Liver (tissue), 9 donors: ENCODE measurements around the gene OPHN1. TPM values are rescaled to one million over a fixed set of nuclear protein-coding genes. Genes with fewer than 3 reads are reported as not detected.
A peak's percentile ranks its signal among the peaks of the same experiment; 100 is the strongest.

Experiments used
- DNase-seq: peaks from one replicate; pipeline ENCODE4 v3.0.0-alpha.2; 2017; ENCODE audit warnings: low spot score
- H3K27ac ChIP-seq, 2 donors: one replicate each; pipeline ENCODE4 v1.7.0; 2013; ENCODE audit warnings: inconsistent platforms in 2 of 2, low read length in 2 of 2, control low read depth in 1 of 2, low read depth in 1 of 2, mild to moderate bottlenecking in 1 of 2
- H3K27me3 ChIP-seq, 4 donors: one replicate each; pipeline versions ENCODE4 v1.6.1 to v1.7.0; 2013; ENCODE audit warnings: low read length in 3 of 4, inconsistent platforms in 1 of 4, mild to moderate bottlenecking in 1 of 4, moderate library complexity in 1 of 4; ENCODE audit not compliant: control insufficient read depth in 4 of 4, insufficient read depth in 4 of 4
- H3K36me3 ChIP-seq, 4 donors: one replicate each; pipeline versions ENCODE4 v1.6.1 to v1.7.0; 2013; ENCODE audit warnings: low read length in 3 of 4, mild to moderate bottlenecking in 3 of 4, low read depth in 1 of 4, moderate library complexity in 1 of 4; ENCODE audit not compliant: control insufficient read depth in 4 of 4, insufficient read depth in 3 of 4
- H3K4me1 ChIP-seq, 4 donors: one replicate each; pipeline versions ENCODE4 v1.6.1 to v1.7.0; 2013; ENCODE audit warnings: low read length in 3 of 4, mild to moderate bottlenecking in 3 of 4, moderate library complexity in 1 of 4; ENCODE audit not compliant: control insufficient read depth in 4 of 4, insufficient read depth in 4 of 4
- H3K4me3 ChIP-seq, 3 donors: one replicate each; pipeline versions ENCODE4 v1.6.1 to v1.7.0; 2013; ENCODE audit warnings: low read length in 3 of 3, control low read depth in 1 of 3, low read depth in 1 of 3, mild to moderate bottlenecking in 1 of 3
- H3K9ac ChIP-seq, 2 donors: one replicate each; pipeline ENCODE4 v1.7.0; 2013; ENCODE audit warnings: low read length in 2 of 2, mild to moderate bottlenecking in 2 of 2, moderate library complexity in 2 of 2, control low read depth in 1 of 2, low read depth in 1 of 2
- H3K9me3 ChIP-seq, 4 donors: one replicate each; pipeline versions ENCODE4 v1.6.1 to v1.7.0; 2013; ENCODE audit warnings: low read length in 3 of 4; ENCODE audit not compliant: control insufficient read depth in 4 of 4
- EGR1 ChIP-seq, 2 donors: IDR thresholded peaks; 2 replicates each; pipeline ENCODE4 v1.6.1; 2016 to 2018; ENCODE audit warnings: antibody characterized with exemption in 2 of 2, low read depth in 2 of 2
- FOXA1 ChIP-seq: IDR thresholded peaks from 2 replicates; pipeline ENCODE4 v1.6.1; 2016; ENCODE audit warnings: antibody characterized with exemption
- FOXA2 ChIP-seq: IDR thresholded peaks from 2 replicates; pipeline ENCODE4 v1.6.1; 2016; ENCODE audit warnings: antibody characterized with exemption
- GABPA ChIP-seq, 2 donors: IDR thresholded peaks in 1 of 2; conservative IDR thresholded peaks in 1 of 2; 2 replicates each; pipeline ENCODE4 v1.6.1; 2016; ENCODE audit warnings: antibody characterized with exemption in 2 of 2, mild to moderate bottlenecking in 1 of 2, moderate library complexity in 1 of 2
- HNF4A ChIP-seq, 2 donors: conservative IDR thresholded peaks; 2 replicates each; pipeline ENCODE4 v1.6.1; 2016; ENCODE audit warnings: antibody characterized with exemption in 2 of 2, mild to moderate bottlenecking in 2 of 2
- HNF4G ChIP-seq: IDR thresholded peaks from 2 replicates; pipeline ENCODE4 v1.6.1; 2016; ENCODE audit warnings: antibody characterized with exemption
- JUND ChIP-seq, 2 donors: IDR thresholded peaks; 2 replicates each; pipeline ENCODE4 v1.6.1; 2016; ENCODE audit warnings: antibody characterized with exemption in 2 of 2
- NR2F2 ChIP-seq: IDR thresholded peaks from 2 replicates; pipeline ENCODE4 v1.6.1; 2016; ENCODE audit warnings: antibody characterized with exemption
- RAD21 ChIP-seq, 2 donors: IDR thresholded peaks; 2 replicates each; pipeline ENCODE4 v1.6.1; 2016; ENCODE audit warnings: antibody characterized with exemption in 2 of 2, mild to moderate bottlenecking in 2 of 2
- TAF1 ChIP-seq: conservative IDR thresholded peaks from 2 replicates; pipeline ENCODE4 v1.6.1; 2016; ENCODE audit warnings: antibody characterized with exemption, mild to moderate bottlenecking
- YY1 ChIP-seq: IDR thresholded peaks from 2 replicates; pipeline ENCODE4 v1.6.1; 2016; ENCODE audit warnings: antibody characterized with exemption, mild to moderate bottlenecking
- WGBS: extraction: QIAGEN DNeasy Blood & Tissue Kit; methylation state at CpG from one replicate; pipeline ENCODE4 v1.1.7; 2013; 5-methylcytosine and 5-hydroxymethylcytosine counted together
- polyA plus RNA-seq, 2 donors: library from polyadenylated mRNA; stranded (reverse) in 1 of 2; unstranded in 1 of 2; fragments of 200-250 nt in 1 of 2; fragments of >200 nt in 1 of 2; fragmentation: Nextera tagmentation in 1 of 2; extraction: Ambion mirVana in 1 of 2; gene quantifications; one replicate each; pipeline versions ENCODE4 v1.2.1 to v1.2.3, GENCODE V29; 2013 to 2015
- total RNA-seq, 2 donors: library from RNA; depleted of rRNA; stranded (reverse); fragments of >200 nt; gene quantifications; one replicate each; pipeline ENCODE4 v1.2.3, GENCODE V29; 2014
- TF ChIP-seq, protein P1 (sequence below): IDR thresholded peaks from 2 replicates; pipeline ENCODE4 v1.6.1; 2016; ENCODE audit warnings: antibody characterized with exemption
- TF ChIP-seq, protein P2 (sequence below): fragments of 150-350 bp; IDR thresholded peaks from 2 replicates; pipeline ENCODE4 v1.5.1; 2017; ENCODE audit warnings: improper control_type of control experiment, low read depth, low read length; ENCODE audit not compliant: missing input control
- TF ChIP-seq, protein P3 (sequence below): IDR thresholded peaks from 2 replicates; pipeline ENCODE4 v1.6.1; 2016; ENCODE audit warnings: antibody characterized with exemption
- TF ChIP-seq, protein P4 (sequence below): IDR thresholded peaks from 2 replicates; pipeline ENCODE4 v1.6.1; 2016; ENCODE audit warnings: antibody characterized with exemption
- TF ChIP-seq, protein P5 (sequence below): IDR thresholded peaks from 2 replicates; pipeline ENCODE4 v1.6.1; 2016; ENCODE audit warnings: antibody characterized with exemption, mild to moderate bottlenecking
- donor health status: healthy.
- donor health status: healthy.
- donor health status: healthy.
- donor health status: healthy.
- donor health status: healthy.

Gene OPHN1
- total and polyA plus RNA-seq, 4 donors, result 0.17 to 1.2 (median 0.60) TPM

DNA sequence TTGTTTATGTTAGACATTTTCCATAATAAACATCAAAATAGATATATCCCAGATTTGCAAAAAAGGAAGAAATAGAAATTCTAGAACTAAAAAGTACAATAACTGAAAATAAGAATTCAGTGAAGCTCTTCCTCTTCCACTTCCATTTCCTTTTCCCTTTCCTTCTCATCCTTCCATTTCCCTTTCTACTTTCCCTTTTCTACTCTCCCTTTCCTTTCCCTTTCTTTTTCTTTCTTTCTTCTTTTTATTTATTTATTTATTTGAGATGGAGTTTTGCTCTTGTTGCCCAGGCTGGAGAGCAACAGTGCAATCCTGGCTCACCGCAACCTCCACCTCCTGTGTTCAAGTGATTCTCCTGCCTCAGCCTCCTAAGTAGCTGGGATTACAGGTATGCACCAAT is 30.6 kb upstream of the OPHN1 start:
- Histone ChIP-seq H3K36me3 (no peaks in the 10 kb centered on the region), H3K27me3 (no peaks in the 10 kb centered on the region), H3K9me3 (no peaks in the 10 kb centered on the region), H3K4me1 (no peaks in the 10 kb centered on the region), H3K27ac (no peak overlapping the region), H3K9ac (no peak overlapping the region), H3K4me3 (no peak overlapping the region)
- 90% methylated on average over 1 of the region's 1 CpG for WGBS
- TF ChIP-seq TAF1 (no peak), HNF4G (no peak), YY1 (no peak), RAD21 (IDR thresholded peaks at IDR 0.05) (no peak)
- TF ChIP-seq, protein P1, sequence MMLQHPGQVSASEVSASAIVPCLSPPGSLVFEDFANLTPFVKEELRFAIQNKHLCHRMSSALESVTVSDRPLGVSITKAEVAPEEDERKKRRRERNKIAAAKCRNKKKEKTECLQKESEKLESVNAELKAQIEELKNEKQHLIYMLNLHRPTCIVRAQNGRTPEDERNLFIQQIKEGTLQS, result no peak
- no peak for DNase-seq

DNA sequence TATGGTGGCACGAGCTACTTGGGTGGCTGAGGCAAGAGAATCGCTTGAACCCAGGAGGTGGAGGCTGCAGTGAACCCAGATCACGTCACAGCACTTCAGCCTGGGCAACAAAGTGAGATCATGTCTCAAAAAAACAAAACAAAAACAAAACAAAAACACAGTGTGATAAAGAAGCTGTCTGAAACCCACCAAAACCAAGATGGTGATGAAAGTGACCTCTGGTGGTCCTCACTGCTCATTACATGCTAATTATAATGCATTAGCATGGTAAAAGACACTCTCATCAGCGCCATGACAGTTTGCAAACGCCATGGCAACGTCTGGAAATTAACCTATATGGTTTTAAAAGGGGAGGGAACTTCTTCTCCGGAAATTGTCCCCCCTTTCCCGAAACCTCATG is 29.4 kb upstream of the OPHN1 start:
- TF ChIP-seq, protein P2, sequence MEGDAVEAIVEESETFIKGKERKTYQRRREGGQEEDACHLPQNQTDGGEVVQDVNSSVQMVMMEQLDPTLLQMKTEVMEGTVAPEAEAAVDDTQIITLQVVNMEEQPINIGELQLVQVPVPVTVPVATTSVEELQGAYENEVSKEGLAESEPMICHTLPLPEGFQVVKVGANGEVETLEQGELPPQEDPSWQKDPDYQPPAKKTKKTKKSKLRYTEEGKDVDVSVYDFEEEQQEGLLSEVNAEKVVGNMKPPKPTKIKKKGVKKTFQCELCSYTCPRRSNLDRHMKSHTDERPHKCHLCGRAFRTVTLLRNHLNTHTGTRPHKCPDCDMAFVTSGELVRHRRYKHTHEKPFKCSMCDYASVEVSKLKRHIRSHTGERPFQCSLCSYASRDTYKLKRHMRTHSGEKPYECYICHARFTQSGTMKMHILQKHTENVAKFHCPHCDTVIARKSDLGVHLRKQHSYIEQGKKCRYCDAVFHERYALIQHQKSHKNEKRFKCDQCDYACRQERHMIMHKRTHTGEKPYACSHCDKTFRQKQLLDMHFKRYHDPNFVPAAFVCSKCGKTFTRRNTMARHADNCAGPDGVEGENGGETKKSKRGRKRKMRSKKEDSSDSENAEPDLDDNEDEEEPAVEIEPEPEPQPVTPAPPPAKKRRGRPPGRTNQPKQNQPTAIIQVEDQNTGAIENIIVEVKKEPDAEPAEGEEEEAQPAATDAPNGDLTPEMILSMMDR, result peak; percentile 29
- TF ChIP-seq RAD21 (IDR thresholded peaks at IDR 0.05), result peak; percentile 52 to 68
- no peak for TF ChIP-seq YY1
- Histone ChIP-seq H3K4me3 (no peak overlapping the region), H3K27me3 (no peaks in the 10 kb centered on the region), H3K9me3 (no peaks in the 10 kb centered on the region), H3K36me3 (no peaks in the 10 kb centered on the region), H3K27ac (no peak overlapping the region), H3K9ac (no peak overlapping the region), H3K4me1 (no peaks in the 10 kb centered on the region)
- 39% methylated on average over 8 of the region's 8 CpGs for WGBS
- no peak for DNase-seq

DNA sequence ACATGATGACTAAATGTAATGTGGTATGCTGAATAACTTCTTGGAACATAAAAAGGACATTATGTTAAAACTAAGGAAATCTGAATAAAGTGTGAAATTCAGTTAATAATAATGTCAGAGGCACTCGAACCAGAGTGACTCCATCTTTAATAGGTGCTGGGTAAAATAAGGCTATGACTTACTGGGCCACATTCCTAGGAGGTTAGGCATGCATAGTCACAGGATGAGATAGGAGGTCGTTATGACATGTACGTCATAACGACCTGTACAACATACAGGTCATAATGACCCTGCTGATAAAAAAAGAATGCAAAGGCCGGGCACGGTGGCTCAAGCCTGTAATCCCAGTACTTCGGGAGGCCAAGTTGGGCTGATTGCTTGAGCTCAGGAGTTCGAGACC is 28.9 kb upstream of the OPHN1 start:
- Histone ChIP-seq H3K4me3 (no peak overlapping the region), H3K9ac (no peak overlapping the region), H3K36me3 (no peaks in the 10 kb centered on the region), H3K27ac (no peak overlapping the region), H3K9me3 (no peaks in the 10 kb centered on the region), H3K4me1 (no peaks in the 10 kb centered on the region), H3K27me3 (no peaks in the 10 kb centered on the region)
- TF ChIP-seq FOXA1 (no peak), FOXA2 (no peak), NR2F2 (no peak), HNF4G (no peak), GABPA (IDR thresholded peaks at IDR 0.05 in 1 of 2, conservative IDR thresholded peaks at IDR 0.05 in 1 of 2) (no peak), HNF4A (conservative IDR thresholded peaks at IDR 0.05) (no peak), EGR1 (IDR thresholded peaks at IDR 0.05; ENCODE audit: low read depth in 2 of 2) (no peak), JUND (IDR thresholded peaks at IDR 0.05) (no peak)
- TF ChIP-seq, protein P2, result no peak
- TF ChIP-seq, protein P3, sequence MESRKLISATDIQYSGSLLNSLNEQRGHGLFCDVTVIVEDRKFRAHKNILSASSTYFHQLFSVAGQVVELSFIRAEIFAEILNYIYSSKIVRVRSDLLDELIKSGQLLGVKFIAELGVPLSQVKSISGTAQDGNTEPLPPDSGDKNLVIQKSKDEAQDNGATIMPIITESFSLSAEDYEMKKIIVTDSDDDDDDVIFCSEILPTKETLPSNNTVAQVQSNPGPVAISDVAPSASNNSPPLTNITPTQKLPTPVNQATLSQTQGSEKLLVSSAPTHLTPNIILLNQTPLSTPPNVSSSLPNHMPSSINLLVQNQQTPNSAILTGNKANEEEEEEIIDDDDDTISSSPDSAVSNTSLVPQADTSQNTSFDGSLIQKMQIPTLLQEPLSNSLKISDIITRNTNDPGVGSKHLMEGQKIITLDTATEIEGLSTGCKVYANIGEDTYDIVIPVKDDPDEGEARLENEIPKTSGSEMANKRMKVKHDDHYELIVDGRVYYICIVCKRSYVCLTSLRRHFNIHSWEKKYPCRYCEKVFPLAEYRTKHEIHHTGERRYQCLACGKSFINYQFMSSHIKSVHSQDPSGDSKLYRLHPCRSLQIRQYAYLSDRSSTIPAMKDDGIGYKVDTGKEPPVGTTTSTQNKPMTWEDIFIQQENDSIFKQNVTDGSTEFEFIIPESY, result no peak
- TF ChIP-seq, protein P4, sequence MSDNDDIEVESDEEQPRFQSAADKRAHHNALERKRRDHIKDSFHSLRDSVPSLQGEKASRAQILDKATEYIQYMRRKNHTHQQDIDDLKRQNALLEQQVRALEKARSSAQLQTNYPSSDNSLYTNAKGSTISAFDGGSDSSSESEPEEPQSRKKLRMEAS, result no peak
- TF ChIP-seq, protein P5, sequence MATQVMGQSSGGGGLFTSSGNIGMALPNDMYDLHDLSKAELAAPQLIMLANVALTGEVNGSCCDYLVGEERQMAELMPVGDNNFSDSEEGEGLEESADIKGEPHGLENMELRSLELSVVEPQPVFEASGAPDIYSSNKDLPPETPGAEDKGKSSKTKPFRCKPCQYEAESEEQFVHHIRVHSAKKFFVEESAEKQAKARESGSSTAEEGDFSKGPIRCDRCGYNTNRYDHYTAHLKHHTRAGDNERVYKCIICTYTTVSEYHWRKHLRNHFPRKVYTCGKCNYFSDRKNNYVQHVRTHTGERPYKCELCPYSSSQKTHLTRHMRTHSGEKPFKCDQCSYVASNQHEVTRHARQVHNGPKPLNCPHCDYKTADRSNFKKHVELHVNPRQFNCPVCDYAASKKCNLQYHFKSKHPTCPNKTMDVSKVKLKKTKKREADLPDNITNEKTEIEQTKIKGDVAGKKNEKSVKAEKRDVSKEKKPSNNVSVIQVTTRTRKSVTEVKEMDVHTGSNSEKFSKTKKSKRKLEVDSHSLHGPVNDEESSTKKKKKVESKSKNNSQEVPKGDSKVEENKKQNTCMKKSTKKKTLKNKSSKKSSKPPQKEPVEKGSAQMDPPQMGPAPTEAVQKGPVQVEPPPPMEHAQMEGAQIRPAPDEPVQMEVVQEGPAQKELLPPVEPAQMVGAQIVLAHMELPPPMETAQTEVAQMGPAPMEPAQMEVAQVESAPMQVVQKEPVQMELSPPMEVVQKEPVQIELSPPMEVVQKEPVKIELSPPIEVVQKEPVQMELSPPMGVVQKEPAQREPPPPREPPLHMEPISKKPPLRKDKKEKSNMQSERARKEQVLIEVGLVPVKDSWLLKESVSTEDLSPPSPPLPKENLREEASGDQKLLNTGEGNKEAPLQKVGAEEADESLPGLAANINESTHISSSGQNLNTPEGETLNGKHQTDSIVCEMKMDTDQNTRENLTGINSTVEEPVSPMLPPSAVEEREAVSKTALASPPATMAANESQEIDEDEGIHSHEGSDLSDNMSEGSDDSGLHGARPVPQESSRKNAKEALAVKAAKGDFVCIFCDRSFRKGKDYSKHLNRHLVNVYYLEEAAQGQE, result no peak
- DNase-seq, result no peak
- 84% methylated on average over 8 of the region's 8 CpGs for WGBS
